ENCODE results near the gene F2R. TPM values are rescaled to one million over a fixed set of nuclear protein-coding genes. Genes with fewer than 3 reads are reported as not detected.

Gene F2R
- total and polyA plus RNA-seq, 2 donors (not counting 3 experiments of a cell fraction or from before 2014, with no cell fraction given) = 342 to 599 TPM

DNA sequence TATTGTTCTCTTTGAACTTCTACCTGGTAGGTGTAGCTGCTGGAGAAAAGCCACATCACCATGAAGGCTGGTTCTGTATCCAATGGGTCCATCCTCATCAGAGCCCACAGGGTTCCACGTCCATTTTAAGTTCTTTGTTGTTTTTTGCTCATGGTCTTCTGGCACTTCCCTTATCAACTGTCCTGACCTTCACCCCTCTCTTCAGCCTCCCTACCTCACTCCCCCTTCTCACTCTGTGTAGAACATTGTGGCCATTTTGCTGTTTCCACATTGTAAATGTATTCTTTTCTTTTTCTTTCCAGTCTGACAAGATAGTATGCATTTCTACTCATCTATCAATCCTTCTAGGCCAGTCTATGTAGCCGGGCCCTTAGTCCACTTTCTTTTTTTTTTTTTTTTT is 48.4 kb upstream of the F2R start:
- no peak overlapping the region for H3K27ac ChIP-seq (ENCODE audit: insufficient read depth, low read depth, low read length)
- no peaks in the 10 kb centered on the region for H3K79me2 ChIP-seq (ENCODE audit: control insufficient read depth, insufficient read depth, low read length)
- H3K27me3 ChIP-seq (ENCODE audit: control insufficient read depth in 2 of 2, insufficient read depth in 2 of 2, low read length in 2 of 2) = no peaks in the 10 kb centered on the region
- H3K36me3 ChIP-seq (ENCODE audit: control insufficient read depth in 2 of 2, extremely low read depth in 1 of 2, insufficient read depth in 2 of 2, low read length in 2 of 2) = no peaks in the 10 kb centered on the region
- H3K4me3 ChIP-seq (replicated peaks in 1 of 3; ENCODE audit: insufficient read depth in 1 of 3, low read depth in 1 of 3, low read length in 3 of 3) = no peak overlapping the region
- no peaks in the 10 kb centered on the region for H3K9me1 ChIP-seq (replicated peaks; ENCODE audit: control insufficient read depth, extremely low read depth, insufficient read depth, low read length)
- H3K9ac ChIP-seq (replicated peaks; ENCODE audit: extremely low read depth, insufficient read depth, low read length) = no peak overlapping the region
- dilution Hi-C loops (cut with MboI; ENCODE audit: extremely low pct_ligation_motif_present, low sequenced_read_pairs) = no loop called here
- H3K4me2 ChIP-seq (ENCODE audit: insufficient read depth, low read length) = no peak overlapping the region
- H3K4me1 ChIP-seq (ENCODE audit: control insufficient read depth, extremely low read depth, insufficient read depth, low read length) = peaks cover 10% of the 10 kb centered on the region
- no TSS peak for BruUV-seq (replicated peaks)
- H2AFZ ChIP-seq (ENCODE audit: low read depth, low read length) = no peak overlapping the region
- TF ChIP-seq POLR2A (IDR thresholded peaks at IDR 0.05; ENCODE audit: low read depth, low read length) = no peak
- TF ChIP-seq POLR2AphosphoS5 (IDR thresholded peaks at IDR 0.05; ENCODE audit: insufficient read depth, low read depth, low read length) = no peak
- TF ChIP-seq EZH2 (IDR thresholded peaks at IDR 0.05; ENCODE audit: borderline replicate concordance, low read depth, low read length, severe bottlenecking) = no peak
- no peak for TF ChIP-seq FOS (IDR thresholded peaks at IDR 0.05; ENCODE audit: borderline replicate concordance, insufficient read depth, low read length)
- TF ChIP-seq, protein P1, sequence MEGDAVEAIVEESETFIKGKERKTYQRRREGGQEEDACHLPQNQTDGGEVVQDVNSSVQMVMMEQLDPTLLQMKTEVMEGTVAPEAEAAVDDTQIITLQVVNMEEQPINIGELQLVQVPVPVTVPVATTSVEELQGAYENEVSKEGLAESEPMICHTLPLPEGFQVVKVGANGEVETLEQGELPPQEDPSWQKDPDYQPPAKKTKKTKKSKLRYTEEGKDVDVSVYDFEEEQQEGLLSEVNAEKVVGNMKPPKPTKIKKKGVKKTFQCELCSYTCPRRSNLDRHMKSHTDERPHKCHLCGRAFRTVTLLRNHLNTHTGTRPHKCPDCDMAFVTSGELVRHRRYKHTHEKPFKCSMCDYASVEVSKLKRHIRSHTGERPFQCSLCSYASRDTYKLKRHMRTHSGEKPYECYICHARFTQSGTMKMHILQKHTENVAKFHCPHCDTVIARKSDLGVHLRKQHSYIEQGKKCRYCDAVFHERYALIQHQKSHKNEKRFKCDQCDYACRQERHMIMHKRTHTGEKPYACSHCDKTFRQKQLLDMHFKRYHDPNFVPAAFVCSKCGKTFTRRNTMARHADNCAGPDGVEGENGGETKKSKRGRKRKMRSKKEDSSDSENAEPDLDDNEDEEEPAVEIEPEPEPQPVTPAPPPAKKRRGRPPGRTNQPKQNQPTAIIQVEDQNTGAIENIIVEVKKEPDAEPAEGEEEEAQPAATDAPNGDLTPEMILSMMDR (IDR thresholded peaks at IDR 0.05; ENCODE audit: extremely low read depth in 1 of 2, insufficient read depth in 1 of 2, low read depth in 1 of 2, low read length in 2 of 2) = no peak
- TF ChIP-seq, protein P2, sequence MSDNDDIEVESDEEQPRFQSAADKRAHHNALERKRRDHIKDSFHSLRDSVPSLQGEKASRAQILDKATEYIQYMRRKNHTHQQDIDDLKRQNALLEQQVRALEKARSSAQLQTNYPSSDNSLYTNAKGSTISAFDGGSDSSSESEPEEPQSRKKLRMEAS (IDR thresholded peaks at IDR 0.05; ENCODE audit: insufficient read depth, insufficient read length) = no peak
- no peak for TF ChIP-seq MYC (IDR thresholded peaks at IDR 0.05; ENCODE audit: low read depth, low read length)
- no peak for TF ChIP-seq JUN (IDR thresholded peaks at IDR 0.05; ENCODE audit: borderline replicate concordance, insufficient read depth, insufficient read length, low read depth)
- TF ChIP-seq GATA2 (IDR thresholded peaks at IDR 0.05; ENCODE audit: insufficient read depth, insufficient read length, low read depth, low read length) = no peak
- ChIA-PET POLR2A (no interaction called here), CTCF (interaction anchor here (1.6 kb wide), 1 partner anchor 107 kb away, joined by 5 read pairs; no protein-coding TSS in a partner anchor)
- intact Hi-C loops (cut with micrococcal nuclease) = no loop called here
- FAIRE-seq (no peak), DNase-seq (ENCODE audit: low read depth, low spot score) (no peak)
- H3K9me3 ChIP-seq (replicated peaks; ENCODE audit: control insufficient read depth, insufficient read depth, low read length) = no peaks in the 10 kb centered on the region
- no peaks in the 10 kb centered on the region for H4K20me1 ChIP-seq (replicated peaks; ENCODE audit: control insufficient read depth, extremely low read depth, insufficient read depth, low read length)

Data from endothelial cell of umbilical vein (primary cell).